HepG2 (cell line): ENCODE data around the gene PITHD1. TPM values are rescaled to one million over a fixed set of nuclear protein-coding genes. Genes with fewer than 3 reads are reported as not detected.

ENCODE experiments used
- FIP1L1 ChIP-seq: fragments of 200-400 bp; formaldehyde crosslinking; IDR thresholded peaks from 2 replicates; pipeline ENCODE4 v1.6.1; 2018; ENCODE audit warnings: low read depth, mild to moderate bottlenecking, low read length, moderate library complexity, borderline replicate concordance; ENCODE audit not compliant: insufficient read depth
- KMT2B ChIP-seq: IDR thresholded peaks from 2 replicates; pipeline ENCODE4 v1.6.1; 2016; ENCODE audit warnings: missing genetic modification reagents, missing compliant biosample characterization
- NR2F1 ChIP-seq, 2 experiments: fragments of 450-650 bp in 1 of 2; formaldehyde crosslinking in 1 of 2; IDR thresholded peaks; 2 replicates each; pipeline versions ENCODE4 v1.5.0 to v1.6.1; 2016 to 2020; ENCODE audit warnings: mild to moderate bottlenecking in 1 of 2, missing compliant biosample characterization in 1 of 2, missing genetic modification reagents in 1 of 2, moderate library complexity in 1 of 2
- NR2F6 ChIP-seq, 2 experiments: IDR thresholded peaks; 2 replicates each; pipeline ENCODE4 v1.6.1; 2016; ENCODE audit warnings: antibody characterized with exemption in 1 of 2, mild to moderate bottlenecking in 1 of 2
- TBX2 ChIP-seq: sonication (generic); formaldehyde crosslinking; IDR thresholded peaks from 2 replicates; pipeline ENCODE4 v1.5.0; 2020; ENCODE audit warnings: missing genetic modification reagents, mild to moderate bottlenecking, borderline replicate concordance
- TCF12 ChIP-seq, 2 experiments: fragments of 450-650 bp in 1 of 2; sonication (generic) in 1 of 2; formaldehyde crosslinking in 1 of 2; IDR thresholded peaks; 2 replicates each; pipeline versions ENCODE4 v1.6.1 to v1.8.0; 2017 to 2022; ENCODE audit warnings: antibody characterized with exemption in 1 of 2, mild to moderate bottlenecking in 1 of 2, missing genetic modification reagents in 1 of 2, moderate library complexity in 1 of 2
- ZFAT ChIP-seq: sonication (generic); formaldehyde crosslinking; conservative IDR thresholded peaks from 2 replicates; pipeline ENCODE4 v1.8.1; 2023; ENCODE audit warnings: missing genetic modification reagents, inconsistent platforms
- ZFX ChIP-seq: sonication (generic); formaldehyde crosslinking; IDR thresholded peaks from 2 replicates; pipeline ENCODE4 v1.4.0; 2020; ENCODE audit warnings: mild to moderate bottlenecking, low read depth, missing genetic modification reagents, moderate library complexity
- ZNF121 ChIP-seq: sonication (generic); formaldehyde crosslinking; IDR thresholded peaks from 2 replicates; pipeline ENCODE4 v1.5.0; 2020; ENCODE audit warnings: mild to moderate bottlenecking, missing genetic modification reagents
- ZNF124 ChIP-seq: sonication (generic); formaldehyde crosslinking; IDR thresholded peaks from 2 replicates; pipeline ENCODE4 v1.4.0; 2020; ENCODE audit warnings: missing genetic modification reagents
- ZNF703 ChIP-seq: sonication (generic); formaldehyde crosslinking; IDR thresholded peaks from 2 replicates; pipeline ENCODE4 v1.5.1; 2020; ENCODE audit warnings: missing genetic modification reagents, mild to moderate bottlenecking, moderate library complexity, borderline replicate concordance
- polyA plus RNA-seq, 8 experiments: library from polyadenylated mRNA; depleted of rRNA in 3 of 8; stranded (reverse) in 7 of 8; unstranded in 1 of 8; fragments of >200 nt; fragmentation: Illumina TruSeq in 4 of 8; extraction: Trizol in 4 of 8; gene quantifications; 2 replicates each; pipeline versions ENCODE4 v1.2.1 to v1.2.3, GENCODE V29; 2011 to 2016; ENCODE audit warnings: low read depth in 4 of 8, missing spikeins in 1 of 8, mixed read lengths in 1 of 8; ENCODE audit not compliant: insufficient read depth in 1 of 8
- total RNA-seq, 5 experiments: library from RNA; depleted of rRNA; stranded (reverse); fragments of >200 nt; fragmentation: Illumina TruSeq; extraction: Trizol; gene quantifications; 2 replicates each; pipeline ENCODE4 v1.2.3, GENCODE V29; 2016; ENCODE audit warnings: low read depth in 1 of 5
- TF ChIP-seq, protein P1 (sequence below): sonication (generic); formaldehyde crosslinking; conservative IDR thresholded peaks from 2 replicates; pipeline ENCODE4 v1.5.0; 2020; ENCODE audit warnings: missing genetic modification reagents
- TF ChIP-seq, protein P2 (sequence below): IDR thresholded peaks from 2 replicates; pipeline ENCODE4 v1.6.1; 2016; ENCODE audit warnings: missing compliant biosample characterization, missing genetic modification reagents, borderline replicate concordance
- TF ChIP-seq, protein P3 (sequence below): sonication (generic); formaldehyde crosslinking; IDR thresholded peaks from 2 replicates; pipeline ENCODE4 v1.5.1; 2020; ENCODE audit warnings: mild to moderate bottlenecking, missing genetic modification reagents, borderline replicate concordance
- TF ChIP-seq, protein P4 (sequence below): sonication (generic); formaldehyde crosslinking; IDR thresholded peaks from 2 replicates; pipeline ENCODE4 v1.4.0; 2020; ENCODE audit warnings: missing genetic modification reagents, borderline replicate concordance
- TF ChIP-seq, protein P5 (sequence below): IDR thresholded peaks from 2 replicates; pipeline ENCODE4 v1.4.0; 2020; ENCODE audit warnings: mild to moderate bottlenecking, missing genetic modification reagents

Gene PITHD1
- total and polyA plus RNA-seq, 2 of the 13 experiments (the other 11 are each of a cell fraction or from before 2014, with no cell fraction given) = 28.0 to 37.3 TPM

DNA sequence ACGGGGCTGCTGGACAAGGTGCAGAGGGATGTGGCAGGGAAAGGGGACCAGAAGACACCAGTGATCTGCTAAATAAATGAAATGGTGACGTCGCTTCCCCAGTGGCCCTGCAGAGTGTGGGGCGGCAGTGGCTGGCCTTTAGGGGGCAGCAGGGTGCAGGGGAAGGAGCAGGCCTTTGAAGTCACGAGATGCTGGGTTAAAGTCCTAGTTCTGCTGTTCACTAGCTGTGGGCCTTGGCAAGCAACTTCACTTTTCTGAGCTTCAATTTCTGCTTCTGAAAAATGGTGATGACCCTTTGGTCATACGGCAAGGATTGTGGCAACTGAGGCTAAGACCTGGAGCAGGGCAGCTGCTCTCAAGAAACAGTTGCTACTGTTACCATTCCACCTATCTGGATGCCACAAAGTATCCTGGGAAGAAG is 31.5 kb downstream of the PITHD1 start (continued):
- TF ChIP-seq TBX2 (CRISPR knock-in tag) = no peak; the same call in 1 of the 2 replicates
- no peak for TF ChIP-seq FIP1L1
- TF ChIP-seq, protein P1, sequence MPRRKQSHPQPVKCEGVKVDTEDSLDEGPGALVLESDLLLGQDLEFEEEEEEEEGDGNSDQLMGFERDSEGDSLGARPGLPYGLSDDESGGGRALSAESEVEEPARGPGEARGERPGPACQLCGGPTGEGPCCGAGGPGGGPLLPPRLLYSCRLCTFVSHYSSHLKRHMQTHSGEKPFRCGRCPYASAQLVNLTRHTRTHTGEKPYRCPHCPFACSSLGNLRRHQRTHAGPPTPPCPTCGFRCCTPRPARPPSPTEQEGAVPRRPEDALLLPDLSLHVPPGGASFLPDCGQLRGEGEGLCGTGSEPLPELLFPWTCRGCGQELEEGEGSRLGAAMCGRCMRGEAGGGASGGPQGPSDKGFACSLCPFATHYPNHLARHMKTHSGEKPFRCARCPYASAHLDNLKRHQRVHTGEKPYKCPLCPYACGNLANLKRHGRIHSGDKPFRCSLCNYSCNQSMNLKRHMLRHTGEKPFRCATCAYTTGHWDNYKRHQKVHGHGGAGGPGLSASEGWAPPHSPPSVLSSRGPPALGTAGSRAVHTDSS (CRISPR knock-in tag) = no peak
- TF ChIP-seq, protein P2, sequence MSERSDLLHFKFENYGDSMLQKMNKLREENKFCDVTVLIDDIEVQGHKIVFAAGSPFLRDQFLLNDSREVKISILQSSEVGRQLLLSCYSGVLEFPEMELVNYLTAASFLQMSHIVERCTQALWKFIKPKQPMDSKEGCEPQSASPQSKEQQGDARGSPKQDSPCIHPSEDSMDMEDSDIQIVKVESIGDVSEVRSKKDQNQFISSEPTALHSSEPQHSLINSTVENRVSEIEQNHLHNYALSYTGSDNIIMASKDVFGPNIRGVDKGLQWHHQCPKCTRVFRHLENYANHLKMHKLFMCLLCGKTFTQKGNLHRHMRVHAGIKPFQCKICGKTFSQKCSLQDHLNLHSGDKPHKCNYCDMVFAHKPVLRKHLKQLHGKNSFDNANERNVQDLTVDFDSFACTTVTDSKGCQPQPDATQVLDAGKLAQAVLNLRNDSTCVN (CRISPR knock-in tag) = no peak
- TF ChIP-seq, protein P3, sequence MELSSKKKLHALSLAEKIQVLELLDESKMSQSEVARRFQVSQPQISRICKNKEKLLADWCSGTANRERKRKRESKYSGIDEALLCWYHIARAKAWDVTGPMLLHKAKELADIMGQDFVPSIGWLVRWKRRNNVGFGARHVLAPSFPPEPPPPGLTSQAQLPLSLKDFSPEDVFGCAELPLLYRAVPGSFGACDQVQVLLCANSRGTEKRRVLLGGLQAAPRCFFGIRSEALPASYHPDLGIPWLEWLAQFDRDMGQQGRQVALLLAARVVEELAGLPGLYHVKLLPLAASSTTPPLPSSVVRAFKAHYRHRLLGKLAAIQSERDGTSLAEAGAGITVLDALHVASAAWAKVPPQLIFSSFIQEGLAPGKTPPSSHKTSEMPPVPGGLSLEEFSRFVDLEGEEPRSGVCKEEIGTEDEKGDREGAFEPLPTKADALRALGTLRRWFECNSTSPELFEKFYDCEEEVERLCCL (CRISPR knock-in tag) = no peak
- no peak for TF ChIP-seq TCF12 (IDR thresholded peaks at IDR 0.05)
- TF ChIP-seq TCF12 (CRISPR knock-in tag; IDR thresholded peaks at IDR 0.05) = no peak
- no peak for TF ChIP-seq ZFAT
- TF ChIP-seq KMT2B (CRISPR knock-in tag) = no peak
- TF ChIP-seq, protein P4, sequence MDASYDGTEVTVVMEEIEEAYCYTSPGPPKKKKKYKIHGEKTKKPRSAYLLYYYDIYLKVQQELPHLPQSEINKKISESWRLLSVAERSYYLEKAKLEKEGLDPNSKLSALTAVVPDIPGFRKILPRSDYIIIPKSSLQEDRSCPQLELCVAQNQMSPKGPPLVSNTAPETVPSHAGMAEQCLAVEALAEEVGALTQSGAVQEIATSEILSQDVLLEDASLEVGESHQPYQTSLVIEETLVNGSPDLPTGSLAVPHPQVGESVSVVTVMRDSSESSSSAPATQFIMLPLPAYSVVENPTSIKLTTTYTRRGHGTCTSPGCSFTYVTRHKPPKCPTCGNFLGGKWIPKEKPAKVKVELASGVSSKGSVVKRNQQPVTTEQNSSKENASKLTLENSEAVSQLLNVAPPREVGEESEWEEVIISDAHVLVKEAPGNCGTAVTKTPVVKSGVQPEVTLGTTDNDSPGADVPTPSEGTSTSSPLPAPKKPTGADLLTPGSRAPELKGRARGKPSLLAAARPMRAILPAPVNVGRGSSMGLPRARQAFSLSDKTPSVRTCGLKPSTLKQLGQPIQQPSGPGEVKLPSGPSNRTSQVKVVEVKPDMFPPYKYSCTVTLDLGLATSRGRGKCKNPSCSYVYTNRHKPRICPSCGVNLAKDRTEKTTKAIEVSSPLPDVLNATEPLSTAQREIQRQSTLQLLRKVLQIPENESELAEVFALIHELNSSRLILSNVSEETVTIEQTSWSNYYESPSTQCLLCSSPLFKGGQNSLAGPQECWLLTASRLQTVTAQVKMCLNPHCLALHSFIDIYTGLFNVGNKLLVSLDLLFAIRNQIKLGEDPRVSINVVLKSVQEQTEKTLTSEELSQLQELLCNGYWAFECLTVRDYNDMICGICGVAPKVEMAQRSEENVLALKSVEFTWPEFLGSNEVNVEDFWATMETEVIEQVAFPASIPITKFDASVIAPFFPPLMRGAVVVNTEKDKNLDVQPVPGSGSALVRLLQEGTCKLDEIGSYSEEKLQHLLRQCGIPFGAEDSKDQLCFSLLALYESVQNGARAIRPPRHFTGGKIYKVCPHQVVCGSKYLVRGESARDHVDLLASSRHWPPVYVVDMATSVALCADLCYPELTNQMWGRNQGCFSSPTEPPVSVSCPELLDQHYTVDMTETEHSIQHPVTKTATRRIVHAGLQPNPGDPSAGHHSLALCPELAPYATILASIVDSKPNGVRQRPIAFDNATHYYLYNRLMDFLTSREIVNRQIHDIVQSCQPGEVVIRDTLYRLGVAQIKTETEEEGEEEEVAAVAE = no peak
- no peak for TF ChIP-seq NR2F6 (IDR thresholded peaks at IDR 0.05)
- 0 out of 2 replicates have a peak, but pooled peaks have one; percentile 28 for TF ChIP-seq NR2F6 (CRISPR knock-in tag; IDR thresholded peaks at IDR 0.05)
- TF ChIP-seq ZNF121 (CRISPR knock-in tag) = no peak
- TF ChIP-seq ZFX (CRISPR knock-in tag) = peak; percentile 51; the same call in 1 of the 2 replicates
- no peak for TF ChIP-seq ZNF124 (CRISPR knock-in tag)
- TF ChIP-seq, protein P5, sequence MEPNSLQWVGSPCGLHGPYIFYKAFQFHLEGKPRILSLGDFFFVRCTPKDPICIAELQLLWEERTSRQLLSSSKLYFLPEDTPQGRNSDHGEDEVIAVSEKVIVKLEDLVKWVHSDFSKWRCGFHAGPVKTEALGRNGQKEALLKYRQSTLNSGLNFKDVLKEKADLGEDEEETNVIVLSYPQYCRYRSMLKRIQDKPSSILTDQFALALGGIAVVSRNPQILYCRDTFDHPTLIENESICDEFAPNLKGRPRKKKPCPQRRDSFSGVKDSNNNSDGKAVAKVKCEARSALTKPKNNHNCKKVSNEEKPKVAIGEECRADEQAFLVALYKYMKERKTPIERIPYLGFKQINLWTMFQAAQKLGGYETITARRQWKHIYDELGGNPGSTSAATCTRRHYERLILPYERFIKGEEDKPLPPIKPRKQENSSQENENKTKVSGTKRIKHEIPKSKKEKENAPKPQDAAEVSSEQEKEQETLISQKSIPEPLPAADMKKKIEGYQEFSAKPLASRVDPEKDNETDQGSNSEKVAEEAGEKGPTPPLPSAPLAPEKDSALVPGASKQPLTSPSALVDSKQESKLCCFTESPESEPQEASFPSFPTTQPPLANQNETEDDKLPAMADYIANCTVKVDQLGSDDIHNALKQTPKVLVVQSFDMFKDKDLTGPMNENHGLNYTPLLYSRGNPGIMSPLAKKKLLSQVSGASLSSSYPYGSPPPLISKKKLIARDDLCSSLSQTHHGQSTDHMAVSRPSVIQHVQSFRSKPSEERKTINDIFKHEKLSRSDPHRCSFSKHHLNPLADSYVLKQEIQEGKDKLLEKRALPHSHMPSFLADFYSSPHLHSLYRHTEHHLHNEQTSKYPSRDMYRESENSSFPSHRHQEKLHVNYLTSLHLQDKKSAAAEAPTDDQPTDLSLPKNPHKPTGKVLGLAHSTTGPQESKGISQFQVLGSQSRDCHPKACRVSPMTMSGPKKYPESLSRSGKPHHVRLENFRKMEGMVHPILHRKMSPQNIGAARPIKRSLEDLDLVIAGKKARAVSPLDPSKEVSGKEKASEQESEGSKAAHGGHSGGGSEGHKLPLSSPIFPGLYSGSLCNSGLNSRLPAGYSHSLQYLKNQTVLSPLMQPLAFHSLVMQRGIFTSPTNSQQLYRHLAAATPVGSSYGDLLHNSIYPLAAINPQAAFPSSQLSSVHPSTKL (CRISPR knock-in tag) = peak; percentile 77
- no peak for TF ChIP-seq ZNF703 (CRISPR knock-in tag)
- TF ChIP-seq NR2F1 (CRISPR knock-in tag; IDR thresholded peaks at IDR 0.05) = no peak
